Astrocyte of the spinal cord (primary cell): ENCODE data around the gene MPHOSPH10.
"Not testable (repeated sequence)": the region's sequence is repeated elsewhere in the genome, so short reads cannot be mapped to it uniquely, and the experiment has no call there.

Experiments used
- DNase-seq: peaks from one replicate; pipeline ENCODE4 v3.0.0; 2011; ENCODE audit warnings: low read depth, low spot score
- H3K4me3 ChIP-seq: 2 replicates; pipeline ENCODE4 v1.5.1; 2011; ENCODE audit warnings: low read depth, mild to moderate bottlenecking, low read length, moderate library complexity
- CTCF ChIP-seq: IDR thresholded peaks from 2 replicates; pipeline ENCODE4 v1.5.1; 2012; ENCODE audit warnings: low read depth, mild to moderate bottlenecking, low read length, inconsistent platforms
- in situ Hi-C: cut with HindIII; loops from 2 replicates; pipeline ENCODE4 v1.10.0; 2017; ENCODE audit warnings: low sequenced_read_pairs

The MPHOSPH10 gene

GRCh38 chr2:71130152-71130904 is at the start of gene MPHOSPH10, which contains the start of gene MCEE:
MPHOSPH10 (plus strand) TSS chr2:71130634; CDS start chr2:71130666, 32 bp downstream.
MCEE (minus strand) TSS chr2:71130229; CDS start chr2:71130219, 10 bp downstream.
- no peak for TF ChIP-seq CTCF
- in situ Hi-C loops: no loop called here

GRCh38 chr2:71082402-71083252 is 47.8 kb upstream of the MPHOSPH10 start:
- in situ Hi-C loops: no loop called here
- no peak for DNase-seq

More at GRCh38 chr2:71130152-71130904, at the start of gene MPHOSPH10, which contains the start of gene MCEE:
- H3K4me3 ChIP-seq: peak within 1 kb of the TSS; percentile 89
- peak; percentile 93 for DNase-seq

GRCh38 chr2:71083297-71083696 is 47.1 kb upstream of the MPHOSPH10 start:
- in situ Hi-C loops, DNase-seq, H3K4me3 ChIP-seq: not testable (repeated sequence)

More at GRCh38 chr2:71082402-71083252, 47.8 kb upstream of the MPHOSPH10 start:
- TF ChIP-seq CTCF: no peak
- H3K4me3 ChIP-seq: no peak overlapping the region

GRCh38 chr2:71083752-71084312 is 46.6 kb upstream of the MPHOSPH10 start:
- DNase-seq, in situ Hi-C loops, H3K4me3 ChIP-seq: not testable (repeated sequence)

- H3K4me3 ChIP-seq, DNase-seq, in situ Hi-C loops: not testable (repeated sequence)
These were observed 45.0 kb upstream of the MPHOSPH10 start for GRCh38 chr2:71085325-71086003.

- in situ Hi-C loops, H3K4me3 ChIP-seq, DNase-seq: not testable (repeated sequence)
These were observed 41.0 kb upstream of the MPHOSPH10 start for GRCh38 chr2:71089475-71089874.

- in situ Hi-C loops: not testable (repeated sequence)
These were observed 38.6 kb upstream of the MPHOSPH10 start for GRCh38 chr2:71091808-71092207.

GRCh38 chr2:71092491-71093260 is 37.8 kb upstream of the MPHOSPH10 start:
- H3K4me3 ChIP-seq, in situ Hi-C loops, DNase-seq: not testable (repeated sequence)

More at GRCh38 chr2:71091808-71092207, 38.6 kb upstream of the MPHOSPH10 start:
- DNase-seq, H3K4me3 ChIP-seq: not testable (repeated sequence)
